Epidermal melanocyte (primary cell): ENCODE data around the gene LONRF3.

Experiments
- DNase-seq: peaks from one replicate; pipeline ENCODE4 v3.0.0; 2011; ENCODE audit warnings: low spot score; ENCODE audit not compliant: insufficient read length

LONRF3 gene

DNA sequence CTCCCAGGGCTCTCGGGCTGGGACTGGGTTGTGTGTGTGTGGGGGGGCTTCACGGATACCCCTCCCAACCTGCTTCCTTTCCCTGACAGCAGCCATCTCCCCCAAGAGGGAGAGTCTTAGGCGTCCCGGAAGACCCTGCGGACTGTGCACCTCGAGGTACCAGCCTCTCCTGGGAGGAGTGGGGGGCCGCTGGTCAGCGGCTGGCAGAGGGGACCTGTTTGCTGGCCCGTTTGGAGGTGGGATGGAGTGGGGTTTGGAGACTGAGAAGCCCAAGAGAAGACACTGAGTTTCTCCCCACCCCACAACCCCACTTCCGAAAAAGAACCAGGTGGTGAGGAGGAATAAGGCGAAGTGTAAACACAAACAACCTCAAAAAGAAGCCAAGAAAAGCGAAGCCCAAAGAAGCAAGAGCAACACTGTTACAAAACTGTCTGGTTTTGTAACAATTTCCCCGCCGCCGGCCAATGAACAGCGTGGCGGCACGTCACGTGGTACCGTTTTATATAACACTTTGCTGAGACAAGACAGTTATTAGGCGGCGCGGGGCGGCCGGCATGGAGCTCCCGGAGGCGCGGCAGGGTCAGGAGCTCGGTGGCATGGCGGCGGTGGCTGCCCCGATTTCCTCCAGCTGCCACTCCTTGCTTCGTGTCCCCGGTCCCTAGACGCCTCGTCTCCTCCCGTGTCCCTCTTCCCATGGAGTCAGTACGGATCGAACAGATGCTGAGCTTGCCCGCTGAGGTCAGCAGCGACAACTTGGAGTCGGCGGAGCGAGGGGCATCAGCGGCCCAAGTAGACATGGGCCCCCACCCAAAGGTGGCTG lies at the start of gene LONRF3:
Gene LONRF3, plus strand, starts transcription at position 531 of the 820 bp plus-strand sequence. Its CDS starts 163 bp downstream, at position 694.
- DNase-seq = peak; percentile 22

DNA sequence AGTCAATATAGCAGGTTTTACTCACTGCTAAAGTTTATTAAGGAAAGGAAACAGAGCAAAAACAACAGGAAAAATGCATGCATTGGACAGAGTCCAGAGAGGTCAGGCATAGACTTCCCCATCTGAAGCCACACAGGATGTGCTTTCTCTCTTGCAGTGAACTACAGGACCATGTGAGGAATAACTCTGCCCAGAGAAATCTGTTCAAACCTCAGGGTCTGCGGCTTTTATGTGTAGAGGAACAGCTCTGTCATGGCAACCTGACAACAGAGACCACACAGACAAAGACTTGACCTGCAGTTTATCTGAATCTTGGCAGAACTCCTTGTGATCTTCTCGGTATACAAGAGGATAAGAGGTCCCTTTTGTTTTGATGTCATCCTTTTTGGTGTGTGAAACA lies 46.3 kb upstream of the LONRF3 start:
- DNase-seq = no peak

DNA sequence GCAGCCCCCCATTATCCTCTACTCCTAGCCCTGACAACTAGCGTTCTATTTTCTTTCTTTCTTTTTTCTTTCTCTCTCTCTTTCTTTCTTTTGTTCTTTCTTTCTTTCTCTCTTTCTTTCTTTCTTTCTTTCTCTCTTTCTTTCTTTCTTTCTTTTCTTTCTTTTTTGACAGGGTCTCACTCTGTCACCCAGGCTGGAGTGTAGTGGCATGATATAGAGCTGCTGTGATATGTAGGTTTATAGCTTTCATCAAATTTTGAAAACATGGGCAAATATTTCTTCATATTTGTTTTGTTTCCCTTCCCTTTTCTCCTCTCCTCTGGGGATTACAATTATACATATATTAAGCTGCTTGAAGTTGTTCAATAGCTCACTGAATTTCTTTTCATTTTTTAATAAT lies 39.1 kb upstream of the LONRF3 start:
- DNase-seq = no peak

DNA sequence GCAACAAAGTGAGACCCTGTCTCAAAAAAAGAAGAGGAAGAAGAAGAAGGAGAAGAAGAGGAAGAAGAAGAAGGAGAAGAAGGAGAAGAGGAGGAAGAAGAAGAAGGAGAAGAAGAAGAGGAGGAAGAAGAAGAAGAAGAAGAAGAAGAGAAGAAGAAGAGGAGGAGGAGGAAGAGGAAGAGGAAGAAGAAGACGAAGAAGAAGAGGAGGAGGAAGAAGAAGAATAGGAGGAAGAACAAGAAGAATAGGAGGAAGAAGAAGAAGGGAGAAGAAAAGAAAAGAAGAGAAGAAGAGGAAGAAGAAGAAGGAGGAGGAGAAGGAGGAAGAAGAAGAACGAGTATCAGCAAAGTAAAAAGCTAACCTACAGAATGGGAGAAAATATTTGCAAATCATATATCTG lies 33.3 kb upstream of the LONRF3 start:
- DNase-seq = no peak

DNA sequence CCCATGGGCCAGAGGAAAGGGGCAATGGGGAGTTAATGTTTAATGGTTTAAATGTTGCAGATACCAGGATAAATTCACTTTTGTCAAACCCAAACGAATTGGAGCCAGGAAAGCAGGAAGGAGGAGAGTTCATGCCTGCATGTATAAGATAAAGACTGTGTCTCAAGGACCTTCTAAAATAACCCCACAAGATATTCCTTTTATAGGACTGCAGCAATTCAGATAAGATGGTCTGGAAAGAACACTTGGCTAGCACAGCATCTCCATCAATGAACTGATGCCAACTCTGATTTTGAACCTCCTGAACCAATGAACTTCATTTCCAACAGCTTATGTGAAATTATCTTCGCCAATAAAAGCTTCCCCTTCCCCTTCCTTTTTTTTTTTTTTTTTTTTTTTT lies 31.3 kb upstream of the LONRF3 start:
- no peak for DNase-seq

DNA sequence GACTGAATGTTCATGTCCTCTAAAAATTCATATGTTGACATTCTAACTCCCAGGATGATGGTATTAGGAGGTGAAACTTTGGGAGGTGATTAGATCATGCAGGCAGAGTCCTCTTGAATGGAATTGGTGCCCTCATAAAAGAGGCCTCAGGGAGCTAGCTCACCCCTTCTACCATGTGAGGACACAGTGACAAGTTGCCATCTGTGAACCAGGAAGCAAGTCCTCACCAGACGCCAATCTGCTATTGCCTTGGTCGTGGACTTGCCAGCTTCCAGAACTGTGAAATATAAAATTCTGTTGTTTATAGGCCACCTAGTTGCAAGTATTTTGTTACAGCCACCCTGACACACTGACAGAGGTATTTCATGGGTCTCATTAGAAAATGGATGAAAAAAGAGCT lies 28.5 kb upstream of the LONRF3 start:
- no peak for DNase-seq

DNA sequence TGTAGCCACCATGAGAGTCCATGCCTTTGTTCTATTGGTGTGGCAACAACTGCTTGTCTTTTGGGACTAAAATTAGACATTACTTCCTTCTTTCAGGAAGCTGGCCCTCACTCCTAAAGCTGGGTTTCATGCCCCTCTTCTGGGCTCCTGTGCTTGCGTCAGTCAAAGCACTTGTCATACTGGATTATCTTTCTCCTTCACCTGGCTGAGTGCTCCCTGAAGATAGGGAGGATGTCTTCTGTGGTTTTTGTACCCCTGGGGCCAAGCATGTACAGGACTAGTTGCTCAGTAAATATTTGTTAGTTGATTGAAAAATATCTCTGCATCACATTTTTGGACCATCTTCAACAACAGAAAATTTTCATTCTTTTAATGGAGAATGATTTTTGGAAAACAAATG lies 26.1 kb upstream of the LONRF3 start:
- no peak for DNase-seq

DNA sequence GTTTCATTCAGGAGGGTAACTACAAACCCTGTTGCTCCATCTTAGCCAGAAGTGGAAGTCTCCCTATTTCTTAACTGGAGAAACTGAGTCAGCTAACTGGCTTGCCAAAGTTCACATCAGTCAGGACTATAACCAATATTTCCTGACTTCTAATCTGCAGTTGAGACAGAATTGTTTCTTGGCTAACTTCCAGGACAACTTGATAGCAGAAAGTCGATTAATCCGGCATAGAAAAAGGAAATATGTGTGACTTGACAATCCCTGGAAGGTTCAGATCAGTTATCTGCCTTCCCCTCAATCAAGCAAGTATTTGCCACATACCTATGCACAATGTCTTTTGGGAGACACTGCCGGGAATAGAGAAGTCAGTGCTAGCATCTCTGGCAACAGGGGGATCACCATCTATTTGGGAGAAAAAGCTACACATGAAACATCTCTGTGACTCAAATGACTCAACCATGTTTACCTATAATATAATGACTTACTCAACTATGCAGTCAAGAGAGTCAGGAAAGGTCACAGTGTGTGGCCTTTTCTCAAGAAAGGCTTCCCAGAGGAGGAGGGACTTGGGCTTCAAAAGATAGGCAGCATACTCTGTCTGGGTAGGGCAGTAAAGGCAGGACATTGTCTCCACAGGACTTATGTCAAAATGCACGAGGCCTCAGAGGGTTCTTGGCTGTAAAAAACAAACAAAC lies 12.4 kb upstream of the LONRF3 start:
- no peak for DNase-seq

DNA sequence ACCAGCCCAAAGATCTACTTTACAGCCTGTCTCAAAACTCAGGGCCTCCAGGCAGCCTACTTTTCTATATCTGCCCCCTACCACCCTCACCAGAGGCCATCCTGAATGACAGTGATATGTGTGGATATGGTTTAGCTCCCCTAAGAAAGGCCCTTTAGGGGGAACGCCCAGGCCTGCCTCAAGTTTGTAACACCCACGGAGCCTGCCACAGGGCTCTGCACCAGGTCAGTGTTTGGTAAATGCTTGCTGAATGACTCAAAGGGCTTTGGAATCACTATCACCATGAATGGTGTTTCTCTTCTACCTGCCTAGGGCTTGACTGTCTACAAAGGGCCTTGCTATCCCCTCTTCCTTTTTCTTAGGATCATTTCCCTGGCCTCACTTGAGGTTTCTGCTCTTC lies 11.3 kb upstream of the LONRF3 start:
- no peak for DNase-seq

DNA sequence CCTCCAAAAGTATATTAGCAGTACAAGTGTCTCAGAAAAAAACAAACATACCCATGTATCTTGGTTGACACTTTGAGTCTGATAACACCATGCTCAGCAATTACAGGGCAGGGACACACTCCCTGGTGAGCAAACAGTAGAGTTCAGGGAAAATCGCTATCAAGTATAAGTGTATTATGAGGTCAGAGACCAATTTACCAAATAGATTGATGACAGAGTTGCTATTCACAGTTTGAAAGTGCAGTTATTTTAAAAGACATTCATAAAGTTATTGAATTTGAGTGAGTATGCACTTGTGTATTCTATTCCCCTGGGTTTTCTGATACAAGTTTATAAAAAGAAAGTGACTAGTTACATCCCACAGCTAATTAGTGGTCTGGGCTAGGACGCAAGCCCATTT lies 10.2 kb upstream of the LONRF3 start:
- DNase-seq = no peak

DNA sequence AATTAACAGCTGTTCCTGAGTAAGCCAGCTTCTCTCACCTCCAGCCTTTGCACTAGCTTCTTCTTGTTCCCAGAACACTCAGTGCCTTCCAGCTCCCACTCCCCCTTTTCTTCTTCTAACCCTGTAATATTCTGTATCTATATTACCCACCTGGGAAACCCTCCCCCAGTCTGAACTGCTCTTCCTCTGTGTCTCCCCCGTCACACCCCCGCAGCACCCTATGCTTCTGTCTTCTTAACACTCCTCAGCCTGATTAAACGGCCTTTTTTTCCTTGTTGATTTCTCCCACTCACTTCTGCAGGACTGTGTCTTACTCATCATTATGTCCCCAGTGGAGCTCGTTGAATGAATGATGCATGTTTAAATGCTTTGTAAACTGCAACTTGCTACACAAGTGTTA lies 9.0 kb upstream of the LONRF3 start:
- no peak for DNase-seq

DNA sequence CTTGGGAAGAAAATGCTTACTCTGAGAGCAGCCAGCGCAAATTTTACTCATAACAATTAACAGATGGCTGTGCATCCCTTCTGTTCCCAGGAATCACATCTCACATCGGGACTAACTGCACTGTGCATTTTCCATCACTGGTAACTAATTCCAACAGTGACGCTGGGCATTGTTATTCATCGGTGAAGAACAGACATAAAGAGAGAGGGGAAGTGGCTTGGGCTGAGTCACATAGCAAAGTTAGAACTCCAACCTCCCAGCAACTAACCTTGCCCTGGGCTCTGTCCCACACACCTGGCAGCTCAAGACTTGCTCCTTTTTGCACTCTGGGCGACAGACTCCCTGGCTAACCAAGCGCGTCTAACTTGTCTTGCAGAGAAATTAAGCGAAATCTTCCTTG lies 6.4 kb upstream of the LONRF3 start:
- DNase-seq = no peak

DNA sequence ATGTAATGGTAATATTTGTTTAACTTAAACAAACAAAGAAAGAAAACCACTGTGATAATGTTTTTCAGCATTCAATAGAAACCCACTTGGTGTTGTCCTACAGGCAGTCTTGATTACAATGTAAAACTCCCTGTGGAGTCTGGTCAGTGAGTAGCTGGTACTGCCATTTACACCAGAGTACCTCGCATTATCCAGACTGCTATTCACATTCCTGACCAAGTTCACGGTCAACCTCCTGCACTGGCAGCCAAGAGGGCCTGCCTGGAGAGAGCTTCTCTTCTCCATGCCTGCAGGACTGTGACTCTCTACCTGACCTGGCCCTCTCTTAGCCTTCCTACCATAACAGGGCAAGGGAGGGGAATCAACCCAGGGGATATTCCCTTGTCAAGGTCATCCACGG lies 2.9 kb upstream of the LONRF3 start:
- DNase-seq = no peak

DNA sequence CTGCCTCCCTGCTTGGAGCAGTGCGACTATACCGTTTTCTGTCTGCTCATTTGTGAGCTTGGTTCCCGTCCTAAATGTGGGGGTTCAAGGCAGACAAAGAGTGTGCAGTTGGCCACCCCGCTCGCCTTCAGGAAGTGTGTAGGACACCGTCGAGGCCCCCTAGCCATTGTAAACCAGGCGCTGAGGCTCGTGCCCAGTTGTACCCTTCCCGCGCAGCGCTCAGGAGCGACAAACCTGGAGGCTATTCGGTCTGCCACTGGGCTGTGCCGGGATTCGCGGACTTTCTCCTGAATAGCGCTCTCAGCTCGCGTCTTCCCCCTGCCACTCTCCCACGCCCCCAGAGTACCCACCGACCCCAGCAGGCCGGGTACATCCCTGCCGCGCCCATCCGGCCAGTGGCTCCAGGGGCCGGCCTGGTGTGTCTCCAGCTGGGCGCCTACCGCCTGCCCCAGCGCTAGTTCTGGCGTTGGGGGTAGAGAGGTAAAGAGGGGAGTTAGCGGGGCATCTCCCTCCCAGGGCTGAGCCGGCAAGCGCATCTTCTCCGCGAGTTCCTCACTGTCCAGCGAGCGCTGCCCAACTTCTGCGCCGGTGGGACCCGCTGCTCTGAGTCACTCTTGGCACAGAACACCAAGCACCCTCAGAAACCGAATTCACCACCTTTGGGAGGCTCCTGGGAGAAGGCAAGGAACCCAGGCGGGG lies 880 bp upstream of the LONRF3 start:
- no peak for DNase-seq

DNA sequence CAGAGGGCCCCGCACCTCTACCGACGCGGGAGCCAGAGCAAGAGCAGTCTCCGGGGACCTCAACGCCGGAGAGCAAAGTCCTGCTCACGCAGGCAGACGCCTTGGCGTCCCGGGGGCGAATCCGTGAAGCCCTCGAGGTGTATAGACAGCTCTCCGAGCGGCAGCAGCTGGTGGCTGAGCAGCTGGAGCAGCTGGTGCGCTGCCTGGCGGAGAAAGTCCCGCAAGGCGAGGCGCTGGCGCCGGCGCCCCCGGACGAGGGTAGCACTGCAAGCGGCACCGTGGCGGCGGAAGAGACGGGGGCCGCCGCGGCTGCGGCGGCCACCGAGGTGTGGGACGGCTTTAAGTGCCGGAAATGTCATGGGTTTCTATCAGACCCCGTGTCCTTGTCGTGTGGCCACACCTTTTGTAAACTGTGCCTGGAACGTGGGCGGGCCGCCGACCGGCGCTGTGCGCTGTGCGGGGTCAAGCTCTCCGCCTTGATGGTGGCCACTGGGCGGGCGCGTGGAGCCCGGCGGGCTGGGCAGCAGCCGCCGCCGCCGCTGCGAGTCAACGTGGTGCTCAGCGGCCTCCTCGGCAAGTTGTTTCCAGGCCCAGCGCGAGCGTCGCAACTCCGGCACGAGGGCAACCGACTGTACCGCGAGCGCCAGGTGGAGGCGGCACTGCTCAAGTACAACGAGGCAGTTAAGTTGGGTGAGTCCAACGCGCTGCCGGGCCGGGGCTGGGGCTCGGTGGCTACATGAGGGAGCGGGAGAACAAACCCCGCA lies 672 bp downstream of the LONRF3 start:
- DNase-seq = no peak

DNA sequence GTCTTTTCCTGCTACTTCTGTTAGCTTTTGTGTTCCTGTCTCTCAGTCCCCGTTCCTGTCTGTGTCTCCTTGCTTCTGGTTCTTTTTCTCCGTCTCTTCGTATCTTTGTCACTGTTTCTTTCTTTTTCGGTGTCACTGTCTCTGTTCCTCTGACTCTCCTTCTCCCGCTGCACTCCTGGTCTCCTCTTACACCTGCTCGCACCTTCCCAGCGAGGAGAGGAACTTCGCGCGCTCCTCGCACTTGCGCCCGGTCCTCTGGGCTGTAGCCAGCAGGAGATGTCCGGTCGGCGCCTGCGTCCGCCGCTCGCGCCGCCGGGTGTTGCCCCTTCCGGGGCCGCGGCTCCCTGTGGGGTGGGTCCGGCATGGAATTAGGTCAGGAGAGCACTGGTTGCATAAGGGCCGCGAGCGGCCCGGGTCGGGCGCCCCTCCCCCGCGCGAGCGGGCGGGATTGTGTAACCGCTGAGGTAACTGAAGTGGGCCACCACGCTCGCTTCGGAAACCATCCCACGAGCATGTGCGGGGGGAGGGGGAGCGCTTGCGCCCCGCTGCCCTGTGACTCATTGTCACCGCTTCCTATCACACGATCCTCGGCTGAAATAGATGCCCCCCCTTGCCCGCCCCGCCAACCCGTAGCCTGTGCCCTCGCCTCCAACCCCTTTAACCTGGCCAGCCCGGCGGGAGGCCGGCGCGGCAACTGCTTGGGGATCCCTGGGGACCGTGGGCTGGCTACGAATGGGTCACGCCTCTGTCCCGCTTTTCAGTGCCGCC lies 1.6 kb downstream of the LONRF3 start:
- no peak for DNase-seq

DNA sequence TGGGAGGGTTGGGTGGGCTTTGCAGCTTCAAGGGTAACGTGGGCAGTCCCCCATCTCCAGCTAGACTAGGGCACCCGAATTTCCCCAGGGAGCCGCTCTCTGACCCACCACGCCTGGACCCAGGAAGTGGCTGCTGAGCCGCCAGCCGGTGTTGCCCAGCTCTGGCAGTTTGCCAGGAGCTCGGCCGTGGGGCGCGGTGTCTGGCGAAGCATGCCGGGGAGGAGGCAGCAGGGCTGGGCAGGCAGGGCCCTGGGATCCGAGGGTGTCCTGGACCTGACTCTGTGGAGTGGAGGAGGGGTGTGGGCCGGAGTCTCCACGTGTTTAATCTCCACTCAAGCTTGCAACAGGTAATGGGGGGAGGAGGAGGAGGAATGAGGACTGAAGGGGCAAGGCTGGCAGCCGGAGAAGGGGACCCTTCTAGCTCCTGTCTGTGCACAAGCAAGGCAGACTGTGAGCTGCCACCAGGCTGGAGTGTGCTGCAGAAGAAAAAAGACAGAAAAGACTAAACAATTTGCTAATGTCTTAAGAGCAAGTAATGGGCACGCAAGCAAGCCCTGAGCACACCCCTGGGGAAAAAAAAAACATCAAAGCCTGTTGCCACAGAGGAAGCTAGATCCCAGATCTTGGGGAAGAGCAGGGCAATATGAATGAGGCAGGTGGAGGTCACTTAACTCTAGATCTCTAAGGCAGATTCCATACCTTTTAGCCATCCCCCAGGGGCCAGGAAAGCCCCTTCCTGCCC lies 2.4 kb downstream of the LONRF3 start:
- DNase-seq = no peak

DNA sequence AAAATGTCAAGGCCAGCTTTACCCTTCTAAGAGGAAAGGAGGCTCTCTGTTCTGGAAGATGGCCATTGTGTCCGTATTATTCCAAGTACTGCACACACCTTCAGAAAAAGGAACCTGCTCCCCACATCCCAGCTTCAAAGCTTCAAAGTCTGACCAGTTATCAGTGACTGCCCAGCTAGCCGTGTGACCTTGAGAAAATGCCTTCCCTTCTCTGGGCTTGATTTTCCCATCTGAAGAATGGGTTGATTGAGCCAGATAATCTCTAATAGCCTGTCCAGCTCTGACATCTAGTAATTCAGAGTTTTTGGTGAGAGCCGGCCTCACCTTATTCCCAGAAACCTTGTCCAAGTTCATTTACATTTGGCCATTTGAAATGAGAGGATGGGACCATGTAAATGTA lies 3.0 kb downstream of the LONRF3 start:
- DNase-seq = no peak

DNA sequence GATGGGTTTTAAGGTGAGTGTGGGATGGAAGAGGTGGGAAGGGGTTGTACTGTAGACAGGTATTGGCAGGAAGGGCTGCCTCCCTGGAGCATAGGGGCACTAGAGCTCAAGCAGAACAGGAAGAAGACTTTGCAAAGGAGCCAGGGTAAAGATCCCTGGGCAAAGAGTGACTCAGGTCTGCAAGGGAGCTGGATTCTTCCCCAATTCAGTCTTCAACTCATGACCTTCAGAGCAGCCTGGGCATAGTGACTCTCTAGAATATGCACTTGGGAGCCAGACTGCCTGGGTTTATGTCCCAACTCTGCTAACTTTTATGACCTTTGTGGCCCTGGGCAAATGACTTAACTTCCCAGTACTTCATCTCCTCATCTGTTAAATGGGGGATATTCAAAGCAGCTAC lies 4.0 kb downstream of the LONRF3 start:
- no peak for DNase-seq

DNA sequence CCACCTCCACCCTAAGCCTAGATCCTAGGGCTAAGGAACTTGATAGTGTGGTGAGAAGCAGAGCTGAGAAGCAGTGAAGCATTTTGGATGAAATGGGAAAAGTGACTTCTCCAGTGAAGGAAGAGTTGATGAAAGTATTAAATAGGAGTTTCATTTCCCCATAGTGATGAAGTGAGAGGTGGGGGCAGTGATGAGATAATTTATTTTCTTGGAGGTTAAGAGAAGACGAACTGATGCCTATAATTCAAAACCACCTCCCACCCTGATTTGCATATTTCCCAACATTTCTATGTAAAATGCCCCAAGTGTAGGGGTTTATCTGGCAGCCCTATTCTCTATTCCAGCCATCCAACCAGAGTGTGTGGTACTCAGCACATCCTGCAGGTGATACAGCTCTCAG lies 6.3 kb downstream of the LONRF3 start:
- DNase-seq = no peak
